Hepatocyte (in vitro differentiated cells): ENCODE data around the gene ARSI.

Experiments used
- EZH2 ChIP-seq: fragments of 200-600 bp; sonication (generic); IDR thresholded peaks from 2 replicates; pipeline ENCODE4 v1.6.1; 2016; ENCODE audit warnings: antibody characterized with exemption, mild to moderate bottlenecking, borderline replicate concordance
- EZH2phosphoT487 ChIP-seq: fragments of 200-600 bp; sonication (generic); IDR thresholded peaks from one replicate; pipeline ENCODE4 v1.6.1; 2018; ENCODE audit warnings: antibody characterized with exemption, mild to moderate bottlenecking, low read depth, moderate library complexity; ENCODE audit not compliant: unreplicated experiment, severe bottlenecking
- TF ChIP-seq, protein P1 (sequence below): fragments of 200-600 bp; sonication (generic); IDR thresholded peaks from 2 replicates; pipeline ENCODE4 v1.5.1; 2016; ENCODE audit warnings: antibody characterized with exemption, mild to moderate bottlenecking; ENCODE audit not compliant: poor library complexity

DNA sequence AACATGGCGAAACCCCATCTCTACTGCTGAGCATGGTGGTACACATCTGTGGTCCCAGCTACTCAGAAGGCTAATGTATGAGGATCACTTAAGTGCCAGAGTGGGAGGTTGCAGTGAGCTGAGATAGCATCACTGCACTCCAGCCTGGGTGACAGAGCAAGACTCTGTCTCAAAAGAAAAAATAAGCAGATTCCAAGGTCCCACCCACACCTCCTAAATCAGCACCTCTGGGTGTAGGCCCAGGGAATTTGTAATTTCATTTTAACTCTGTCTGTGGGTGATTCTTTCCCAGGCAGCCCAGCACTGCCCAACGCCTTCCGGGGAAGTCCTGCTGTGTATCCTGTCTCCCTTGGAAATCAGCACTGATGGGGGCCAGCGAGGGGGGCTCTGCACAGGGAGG lies 25.7 kb downstream of the ARSI start:
- TF ChIP-seq, protein P1, sequence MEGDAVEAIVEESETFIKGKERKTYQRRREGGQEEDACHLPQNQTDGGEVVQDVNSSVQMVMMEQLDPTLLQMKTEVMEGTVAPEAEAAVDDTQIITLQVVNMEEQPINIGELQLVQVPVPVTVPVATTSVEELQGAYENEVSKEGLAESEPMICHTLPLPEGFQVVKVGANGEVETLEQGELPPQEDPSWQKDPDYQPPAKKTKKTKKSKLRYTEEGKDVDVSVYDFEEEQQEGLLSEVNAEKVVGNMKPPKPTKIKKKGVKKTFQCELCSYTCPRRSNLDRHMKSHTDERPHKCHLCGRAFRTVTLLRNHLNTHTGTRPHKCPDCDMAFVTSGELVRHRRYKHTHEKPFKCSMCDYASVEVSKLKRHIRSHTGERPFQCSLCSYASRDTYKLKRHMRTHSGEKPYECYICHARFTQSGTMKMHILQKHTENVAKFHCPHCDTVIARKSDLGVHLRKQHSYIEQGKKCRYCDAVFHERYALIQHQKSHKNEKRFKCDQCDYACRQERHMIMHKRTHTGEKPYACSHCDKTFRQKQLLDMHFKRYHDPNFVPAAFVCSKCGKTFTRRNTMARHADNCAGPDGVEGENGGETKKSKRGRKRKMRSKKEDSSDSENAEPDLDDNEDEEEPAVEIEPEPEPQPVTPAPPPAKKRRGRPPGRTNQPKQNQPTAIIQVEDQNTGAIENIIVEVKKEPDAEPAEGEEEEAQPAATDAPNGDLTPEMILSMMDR: no peak
- TF ChIP-seq EZH2phosphoT487: no peak
- TF ChIP-seq EZH2: no peak
